Heart right ventricle (tissue), 16 donors: ENCODE data around the gene ZNF655. TPM values are rescaled to one million over a fixed set of nuclear protein-coding genes. Genes with fewer than 3 reads are reported as not detected.
"Not testable (repeated sequence)": the region's sequence is repeated elsewhere in the genome, so short reads cannot be mapped to it uniquely, and the experiment has no call there.

Experiments used
- ATAC-seq, 8 donors: fragments of 200-7000 bp; cut with Tn5 transposase; one replicate each; pipeline ENCODE4 v1.9.1; 2020; ENCODE audit warnings: mild to moderate bottlenecking in 8 of 8, moderate library complexity in 8 of 8, moderate number of reproducible peaks in 1 of 8
- DNase-seq, 2 donors: peaks; one replicate each; pipeline ENCODE4 v3.0.0-alpha.2; 2020
- H3K27ac ChIP-seq, 10 donors: fragments of 200-600 bp; sonication (generic) in 2 of 10; one replicate each; pipeline versions ENCODE4 v1.5.0 to v1.8.0; 2020 to 2022; ENCODE audit warnings: mild to moderate bottlenecking in 3 of 10
- H3K27me3 ChIP-seq, 7 donors: fragments of 200-600 bp; one replicate each; pipeline ENCODE4 v1.8.0; 2021 to 2022; ENCODE audit warnings: mild to moderate bottlenecking in 2 of 7
- H3K36me3 ChIP-seq, 9 donors: fragments of 200-600 bp; sonication (generic) in 1 of 9; one replicate each; pipeline versions ENCODE4 v1.5.0 to v1.8.0; 2020 to 2022; ENCODE audit warnings: mild to moderate bottlenecking in 2 of 9
- H3K4me1 ChIP-seq, 9 donors: fragments of 200-600 bp; sonication (generic) in 1 of 9; one replicate each; pipeline versions ENCODE4 v1.5.0 to v1.8.0; 2020 to 2022; ENCODE audit warnings: mild to moderate bottlenecking in 4 of 9
- H3K4me3 ChIP-seq, 10 donors: fragments of 200-600 bp; sonication (generic) in 2 of 10; one replicate each; pipeline versions ENCODE4 v1.5.0 to v1.8.0; 2020 to 2022; ENCODE audit warnings: mild to moderate bottlenecking in 7 of 10, moderate library complexity in 2 of 10
- H3K9me3 ChIP-seq, 11 donors: fragments of 200-600 bp in 10 of 11; sonication (generic) in 2 of 11; one replicate each; pipeline versions ENCODE4 v1.5.0 to v1.8.0; 2013 to 2022; ENCODE audit warnings: mild to moderate bottlenecking in 2 of 11, control low read depth in 1 of 11, moderate library complexity in 1 of 11
- WGBS, 2 donors: extraction: QIAGEN DNeasy Blood & Tissue Kit; methylation state at CpG; one replicate each; pipeline ENCODE4 v1.1.7; 2013; ENCODE audit warnings: inconsistent platforms in 1 of 2; 5-methylcytosine and 5-hydroxymethylcytosine counted together
- intact Hi-C, 10 donors: fragments of 100-400 bp; cut with DNase I; formaldehyde crosslinking; loops; one replicate each; pipeline versions ENCODE4 v1.11.1 to v1.14.2; 2022
- polyA plus RNA-seq, 2 donors: library from polyadenylated mRNA; stranded (reverse); fragments of 200-250 nt; gene quantifications; one replicate each; pipeline ENCODE4 v1.2.3, GENCODE V29; 2013
- total RNA-seq, 10 donors: library from RNA; stranded (reverse); fragmentation: NEBNext Ultra II Directional in 3 of 10; extraction: Animal tissue kit (Norgen Biotek cat#: 25700) in 3 of 10; gene quantifications; one replicate each; pipeline versions ENCODE4 v1.2.1 to v1.2.4, GENCODE V29; 2021 to 2023
- TF ChIP-seq, protein P1 (sequence below), 9 donors: fragments of 200-600 bp; sonication (generic) in 2 of 9; IDR thresholded peaks; one replicate each; pipeline versions ENCODE4 v1.5.0 to v1.8.0; 2021 to 2022; ENCODE audit warnings: antibody characterized with exemption in 9 of 9, mild to moderate bottlenecking in 5 of 9, moderate library complexity in 1 of 9
- donor health status: Arrhythmogenic right ventricular cardiomyopathy.
- donor health status: ischemic (EF 13 %, LVEDD 7.1; RV severe dilation, severe dysfunction).
- donor health status: healthy with polysubstance abuse.
- donor health status: DM: no; HTN: yes; CAD: no.
- donor health status: DM: no; HTN: no; CAD: no.
- donor health status: ischemic (EF 25% LVEDD 6.9; RV normal size, moderate dysfunction).
- donor health status: ischemic (EF 25% LVEDD 5.7; RV mildly dilated, moderate dysfunction).
- donor health status: healthy.
- donor health status: DM: yes; HTN: yes; CAD: no.
- donor health status: Ischemic cardiomyopathy.
- donor health status: ischemic (EF 35%, LVEDD 5.7; RV mildly dilated, moderate dysfunction).
- donor health status: nonischemic (EF 11% LVEDD 7.7; RV severe dilation, severe dysfunction).
- donor health status: DM: yes; HTN: yes; CAD: no.
- donor health status: PGD.
- donor health status: ischemic (EF 29% LVEDD 5.4; RV normal size, mild dysfunction).
- donor health status: nonischemic (EF 23%, LVEDD 6.1; RV moderate dilation, normal function).

Gene ZNF655
- total and polyA plus RNA-seq, 12 donors = 22.0 to 54.1 (median 30.8) TPM

DNA sequence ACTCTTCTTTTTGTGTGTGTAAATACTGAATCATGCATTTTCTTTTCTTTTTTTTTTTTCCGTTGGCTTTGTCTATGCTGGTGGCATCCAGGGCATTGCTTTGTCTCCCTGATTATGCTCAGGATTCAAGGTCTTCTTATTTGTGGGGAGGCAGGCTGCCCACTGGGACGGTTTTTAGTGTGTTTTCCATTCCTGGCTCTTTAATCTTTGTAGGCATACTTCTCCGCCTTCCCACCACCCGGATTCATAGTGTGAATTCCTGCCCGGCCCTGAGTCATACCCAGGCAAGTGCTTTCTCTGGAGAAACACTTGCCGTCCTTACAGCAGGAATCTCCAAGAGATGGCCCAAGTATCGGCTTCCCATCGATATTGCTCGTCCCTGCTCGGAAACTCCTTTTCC is 5.2 kb downstream of the ZNF655 start:
- Histone ChIP-seq H3K9me3 (no peaks in the 10 kb centered on the region), H3K36me3 (peaks cover 0 to 87% (median 57%) of the 10 kb centered on the region in 9 donors), H3K4me1 (peaks cover 4 to 41% (median 19%) of the 10 kb centered on the region in 9 donors), H3K27me3 (no peaks in the 10 kb centered on the region), H3K27ac (no peak overlapping the region), H3K4me3 (no peak overlapping the region)
- DNase-seq (no peak), ATAC-seq (no peak)
- 86 to 89% methylated on average over 10 of the region's 10 CpGs for WGBS, 2 donors
- intact Hi-C loops = no loop called here
- TF ChIP-seq, protein P1, sequence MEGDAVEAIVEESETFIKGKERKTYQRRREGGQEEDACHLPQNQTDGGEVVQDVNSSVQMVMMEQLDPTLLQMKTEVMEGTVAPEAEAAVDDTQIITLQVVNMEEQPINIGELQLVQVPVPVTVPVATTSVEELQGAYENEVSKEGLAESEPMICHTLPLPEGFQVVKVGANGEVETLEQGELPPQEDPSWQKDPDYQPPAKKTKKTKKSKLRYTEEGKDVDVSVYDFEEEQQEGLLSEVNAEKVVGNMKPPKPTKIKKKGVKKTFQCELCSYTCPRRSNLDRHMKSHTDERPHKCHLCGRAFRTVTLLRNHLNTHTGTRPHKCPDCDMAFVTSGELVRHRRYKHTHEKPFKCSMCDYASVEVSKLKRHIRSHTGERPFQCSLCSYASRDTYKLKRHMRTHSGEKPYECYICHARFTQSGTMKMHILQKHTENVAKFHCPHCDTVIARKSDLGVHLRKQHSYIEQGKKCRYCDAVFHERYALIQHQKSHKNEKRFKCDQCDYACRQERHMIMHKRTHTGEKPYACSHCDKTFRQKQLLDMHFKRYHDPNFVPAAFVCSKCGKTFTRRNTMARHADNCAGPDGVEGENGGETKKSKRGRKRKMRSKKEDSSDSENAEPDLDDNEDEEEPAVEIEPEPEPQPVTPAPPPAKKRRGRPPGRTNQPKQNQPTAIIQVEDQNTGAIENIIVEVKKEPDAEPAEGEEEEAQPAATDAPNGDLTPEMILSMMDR (IDR thresholded peaks at IDR 0.05) = no peak

DNA sequence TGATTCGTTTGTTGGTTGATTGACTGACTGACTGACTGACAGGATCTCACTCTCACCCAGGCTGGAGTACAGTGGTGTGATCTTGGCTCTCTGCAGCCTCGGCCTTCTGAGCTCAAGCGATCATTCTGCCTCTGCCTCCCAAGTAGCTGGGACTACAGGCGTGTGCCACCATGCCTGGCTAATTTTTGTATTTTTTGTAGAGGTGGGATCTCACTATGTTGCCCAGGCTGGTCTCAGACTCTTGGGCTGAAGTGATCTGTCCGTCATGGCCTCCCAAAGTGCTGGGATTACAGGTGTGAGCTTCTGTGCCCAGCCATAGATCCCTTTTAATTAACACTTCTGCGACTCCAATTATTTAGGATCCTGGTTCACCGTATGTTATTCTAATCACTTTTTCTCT is 10.3 kb downstream of the ZNF655 start:
- H3K9me3 ChIP-seq, ATAC-seq, H3K27ac ChIP-seq, DNase-seq, H3K4me3 ChIP-seq, H3K4me1 ChIP-seq, intact Hi-C loops, H3K27me3 ChIP-seq: not testable (repeated sequence)
- WGBS, 2 donors = 97 to 98% methylated on average over 7 of the region's 7 CpGs
- H3K36me3 ChIP-seq = peaks cover 0 to 100% (median 61%) of the 10 kb centered on the region in 9 donors

DNA sequence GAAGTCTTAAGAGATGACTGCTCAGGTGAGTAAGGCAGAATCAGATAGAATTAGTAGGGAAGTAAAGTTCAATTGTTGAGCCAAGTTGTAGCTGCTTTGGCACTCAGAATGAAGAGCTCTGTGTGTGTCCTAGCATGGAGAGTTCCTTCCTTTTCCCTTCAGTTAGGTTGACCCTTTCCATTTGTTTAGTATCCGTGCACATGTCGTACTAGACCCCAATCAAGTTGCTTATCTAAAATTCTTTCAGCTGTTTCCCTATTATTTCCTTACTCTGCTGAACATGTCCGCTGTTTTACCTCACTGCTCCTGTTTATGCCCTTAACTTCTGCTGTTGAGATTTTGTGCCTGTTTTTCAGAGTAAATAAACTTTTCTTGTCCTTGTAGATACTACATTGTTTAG is 13.3 kb downstream of the ZNF655 start:
- H3K4me1 ChIP-seq = no peaks in the 10 kb centered on the region
- 92 to 95% methylated on average over 3 of the region's 3 CpGs for WGBS, 2 donors
- no peak overlapping the region for H3K27ac ChIP-seq
- TF ChIP-seq, protein P1 (IDR thresholded peaks at IDR 0.05) = no peak
- no peaks in the 10 kb centered on the region for H3K27me3 ChIP-seq
- H3K36me3 ChIP-seq = peaks cover 0 to 86% (median 40%) of the 10 kb centered on the region in 9 donors
- H3K4me3 ChIP-seq = no peak overlapping the region
- ATAC-seq (no peak), DNase-seq (no peak)
- intact Hi-C loops = no loop called here
- no peaks in the 10 kb centered on the region for H3K9me3 ChIP-seq

DNA sequence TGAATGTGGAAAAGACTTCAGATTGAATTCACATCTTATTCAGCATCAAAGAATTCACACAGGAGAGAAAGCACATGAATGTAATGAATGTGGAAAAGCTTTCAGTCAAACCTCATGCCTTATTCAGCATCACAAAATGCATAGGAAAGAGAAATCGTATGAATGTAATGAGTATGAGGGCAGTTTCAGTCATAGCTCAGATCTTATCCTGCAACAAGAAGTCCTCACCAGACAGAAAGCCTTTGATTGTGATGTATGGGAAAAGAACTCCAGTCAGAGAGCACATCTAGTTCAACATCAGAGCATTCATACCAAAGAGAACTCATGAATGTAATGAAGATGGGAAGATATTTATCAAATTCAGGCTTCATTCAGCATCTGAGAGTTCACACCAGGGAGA is 14.8 kb downstream of the ZNF655 start:
- ATAC-seq = no peak
- DNase-seq = no peak
- H3K27ac ChIP-seq = no peak overlapping the region
- no peak overlapping the region for H3K4me3 ChIP-seq
- peaks cover 0 to 9% (median 0%) of the 10 kb centered on the region in 9 donors for H3K4me1 ChIP-seq
- H3K27me3 ChIP-seq = no peaks in the 10 kb centered on the region
- TF ChIP-seq, protein P1 (IDR thresholded peaks at IDR 0.05) = no peak
- H3K9me3 ChIP-seq = no peaks in the 10 kb centered on the region
- intact Hi-C loops = no loop called here
- peaks cover 0 to 71% (median 40%) of the 10 kb centered on the region in 9 donors for H3K36me3 ChIP-seq
- 85 to 88% methylated on average over 1 of the region's 1 CpG for WGBS, 2 donors

DNA sequence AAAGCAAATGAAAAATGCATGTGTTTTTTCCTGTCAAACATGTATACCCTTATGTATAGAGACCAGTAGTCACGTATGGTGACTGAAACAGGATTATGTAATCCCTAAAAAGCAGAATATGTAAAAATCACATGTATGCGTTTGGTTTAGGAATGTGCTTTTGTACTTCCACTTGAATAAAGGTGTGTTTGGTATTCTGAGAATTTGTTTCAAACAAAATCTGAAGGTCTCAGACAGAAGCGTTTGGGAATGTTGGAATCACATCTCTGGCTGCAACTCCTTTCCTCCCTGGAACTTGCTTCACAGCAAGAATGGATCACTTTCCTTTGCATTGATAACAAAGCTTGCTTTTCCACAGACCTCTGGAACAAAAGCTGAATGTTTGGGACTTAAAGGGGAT is 17.8 kb downstream of the ZNF655 start:
- peaks cover 0 to 41% (median 19%) of the 10 kb centered on the region in 9 donors for H3K36me3 ChIP-seq
- H3K4me3 ChIP-seq = no peak overlapping the region
- 76% methylated on average over 3 of the region's 3 CpGs for WGBS, 2 donors
- TF ChIP-seq, protein P1 (IDR thresholded peaks at IDR 0.05) = no peak
- no peak for ATAC-seq
- H3K27me3 ChIP-seq = no peaks in the 10 kb centered on the region
- intact Hi-C loops = no loop called here
- H3K9me3 ChIP-seq = no peaks in the 10 kb centered on the region
- H3K4me1 ChIP-seq = peaks cover 0 to 26% (median 13%) of the 10 kb centered on the region in 9 donors
- no peak for DNase-seq
- H3K27ac ChIP-seq = peak overlapping the region in 1 of 10 donors; percentile 6
